ENCODE data around the gene BCAP31.

Gene BCAP31
- total RNA-seq: 399 to 683 (median 580) reads per million in 17 experiments

- peak; percentile 92 to 96 (median 94) for DNase-seq
These were observed at the start of gene BCAP31, which contains the start of gene ABCD1 for GRCh38 chrX:153724252-153725038. TSS of gene BCAP31 (minus strand) at chrX:153724387. CDS start at chrX:153723244, 1,143 bp downstream. TSS of gene ABCD1 (plus strand) at chrX:153724856. CDS start at chrX:153725267, 411 bp downstream.

DNA sequence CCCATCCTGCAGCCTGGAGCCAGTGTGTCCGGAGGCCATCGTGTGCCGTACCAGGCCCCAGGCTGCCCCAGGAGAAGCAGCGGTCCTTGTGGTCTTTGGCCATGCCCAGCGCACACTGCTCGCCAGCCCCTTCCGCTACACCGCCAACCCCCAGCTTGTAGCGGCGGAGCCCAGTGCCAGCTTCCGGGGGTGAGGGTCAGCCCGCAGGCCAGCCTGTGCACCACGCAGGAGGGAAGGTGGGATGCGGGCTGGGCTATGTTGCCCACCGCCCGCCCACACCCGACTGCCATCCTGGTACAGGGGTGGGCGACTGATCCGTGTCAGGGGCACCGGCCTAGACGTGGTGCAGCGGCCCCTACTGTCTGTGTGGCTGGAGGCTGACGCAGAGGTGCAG, 49.0 kb upstream of the BCAP31 start:
- no peak for DNase-seq

GRCh38 chrX:153772316-153773217, 48.4 kb upstream of the BCAP31 start:
- no peak for DNase-seq

GRCh38 chrX:153771415-153772315, 47.5 kb upstream of the BCAP31 start:
- DNase-seq: no peak

DNA sequence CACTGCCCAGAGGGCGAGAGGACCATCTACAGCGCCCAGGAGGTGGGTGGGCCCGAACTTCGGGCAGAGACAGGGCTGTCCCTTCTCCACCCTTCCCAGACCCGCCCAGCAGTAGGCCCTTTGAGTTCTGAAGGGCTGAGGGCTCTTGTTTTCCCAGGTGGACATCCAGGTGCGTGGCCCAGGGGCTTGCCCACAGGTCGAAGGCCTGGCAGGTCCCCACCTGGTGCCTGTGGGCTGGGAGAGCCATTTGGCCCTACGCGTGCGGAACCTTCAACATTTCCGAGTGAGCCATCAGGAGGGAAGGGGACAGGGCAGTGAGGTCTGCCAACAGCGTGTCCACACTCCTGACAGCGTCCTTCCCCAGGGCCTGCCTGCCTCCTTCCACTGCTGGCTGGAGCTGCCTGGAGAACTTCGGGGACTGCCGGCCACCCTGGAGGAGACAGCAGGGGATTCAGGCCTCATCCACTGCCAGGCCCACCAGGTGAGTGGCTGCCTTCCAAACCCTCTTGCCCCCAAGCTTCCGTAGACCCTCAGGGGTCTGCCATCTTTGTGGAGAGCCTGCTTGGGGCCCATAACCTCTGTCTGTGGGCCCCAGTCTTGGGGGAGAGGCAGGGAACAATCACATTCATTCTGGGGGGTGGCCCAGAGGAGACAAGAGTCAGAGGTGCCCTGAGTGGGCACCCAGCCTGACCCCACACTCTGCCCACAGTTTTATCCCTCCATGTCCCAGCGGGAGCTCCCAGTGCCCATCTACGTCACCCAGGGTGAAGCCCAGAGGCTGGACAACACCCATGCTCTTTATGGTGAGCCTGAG, 46.6 kb upstream of the BCAP31 start:
- DNase-seq: no peak

DNA sequence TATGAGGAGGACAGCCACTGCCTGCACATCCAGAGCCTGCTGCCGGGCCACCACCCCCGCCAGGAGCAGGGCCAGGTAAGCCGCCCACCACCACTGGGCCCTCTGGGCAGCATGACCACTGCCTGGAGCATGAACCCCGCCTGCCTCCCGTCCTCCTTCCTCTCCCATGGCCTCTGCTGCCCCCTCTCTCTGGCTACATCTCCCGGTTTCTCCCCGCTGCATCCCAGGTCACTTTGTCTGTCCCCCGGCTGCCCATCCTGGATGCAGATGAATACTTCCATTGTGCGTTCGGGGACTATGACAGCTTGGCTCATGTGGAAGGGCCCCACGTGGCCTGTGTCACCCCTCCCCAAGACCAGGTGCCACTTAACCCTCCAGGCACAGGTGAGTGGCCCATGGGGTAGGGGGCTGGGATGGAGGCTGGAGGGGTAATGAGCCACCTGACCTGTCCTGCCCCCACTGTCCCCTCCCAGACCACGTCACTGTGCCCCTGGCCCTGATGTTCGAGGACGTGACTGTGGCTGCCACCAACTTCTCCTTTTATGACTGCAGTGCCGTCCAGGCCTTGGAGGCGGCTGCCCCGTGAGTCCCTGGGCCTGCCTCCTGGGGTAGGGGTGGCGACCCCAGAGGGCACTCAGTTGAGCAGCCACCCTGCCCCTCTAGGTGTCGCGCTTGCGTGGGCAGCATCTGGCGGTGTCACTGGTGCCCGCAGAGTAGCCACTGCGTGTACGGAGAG, 45.8 kb upstream of the BCAP31 start:
- DNase-seq: peak in 3 of 4 experiments; percentile 6 to 23 (median 14)

GRCh38 chrX:153769158-153769864, 45.1 kb upstream of the BCAP31 start:
- DNase-seq: no peak

- DNase-seq: peak in 1 of 4 experiments; percentile 21
These were observed 44.3 kb upstream of the BCAP31 start for GRCh38 chrX:153768311-153769157.

- DNase-seq: no peak
These were observed 43.5 kb upstream of the BCAP31 start for GRCh38 chrX:153767674-153768055.

GRCh38 chrX:153766871-153767673, 42.9 kb upstream of the BCAP31 start:
- DNase-seq: no peak

DNA sequence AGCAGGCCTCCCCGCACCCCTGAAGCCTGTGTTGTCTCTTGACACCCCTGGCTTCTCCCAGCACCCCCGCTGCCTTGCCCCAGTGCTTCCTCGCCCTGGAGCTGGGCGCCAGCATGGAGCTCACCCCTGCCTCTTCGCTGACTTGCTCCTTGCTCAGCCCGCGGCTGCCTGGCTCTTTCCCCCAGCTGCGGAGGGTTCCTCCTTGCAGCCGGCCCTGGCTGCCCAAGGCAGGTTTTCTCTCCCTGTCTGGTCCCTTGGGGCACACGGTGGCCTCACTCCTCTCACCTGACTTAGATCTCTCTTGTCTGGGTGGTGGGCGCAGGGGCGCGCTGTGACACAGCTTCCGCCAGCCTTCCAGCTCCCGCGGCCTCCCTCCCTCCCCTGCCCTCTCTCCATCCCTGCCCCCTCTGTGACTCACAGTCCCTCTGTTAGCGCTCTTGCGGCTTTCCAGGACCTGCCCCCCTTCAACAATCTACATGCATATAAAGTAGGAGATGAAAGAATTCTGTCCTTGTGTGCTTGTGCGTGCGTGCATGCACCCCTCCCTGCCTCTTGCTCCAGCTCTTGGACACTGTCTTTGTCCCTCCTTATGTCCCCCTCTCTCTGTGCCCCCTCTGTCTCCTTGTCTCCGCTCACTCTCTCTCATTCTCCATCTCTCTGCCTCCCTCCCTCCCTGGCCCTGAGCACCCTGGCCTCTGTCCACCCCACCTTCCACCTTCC, 42.1 kb upstream of the BCAP31 start:
- DNase-seq: peak; percentile 26 to 65 (median 50)

GRCh38 chrX:153765138-153766079, 41.2 kb upstream of the BCAP31 start:
- peak in 1 of 4 experiments; percentile 6 for DNase-seq

GRCh38 chrX:153764786-153765137, 40.6 kb upstream of the BCAP31 start:
- no peak for DNase-seq

GRCh38 chrX:153763989-153764755, 40.0 kb upstream of the BCAP31 start, which contains the start of gene PLXNB3:
TSS of gene PLXNB3 (plus strand) at chrX:153764249. CDS start at chrX:153765536, 1,287 bp downstream.
- DNase-seq: peak; percentile 77 to 87 (median 80)

GRCh38 chrX:153763298-153763932, 39.2 kb upstream of the BCAP31 start:
- DNase-seq: no peak

All from suppressor macrophage (primary cell).